Activated B cell treated with CpG ODN at 0.5 μM for 24 hours (primary cell): ENCODE results near the gene OSBPL6. TPM values are rescaled to one million over a fixed set of nuclear protein-coding genes. Genes with fewer than 3 reads are reported as not detected.
"Not testable (repeated sequence)": the region's sequence is repeated elsewhere in the genome, so short reads cannot be mapped to it uniquely, and the experiment has no call there.

ENCODE experiments used
- ATAC-seq: fragments of 200-7000 bp; cut with Tn5 transposase; one replicate; pipeline ENCODE4 v1.10.0; 2021; ENCODE audit warnings: low read depth, mild to moderate bottlenecking, moderate library complexity
- CTCF ChIA-PET: fragments of 350-600 bp; sonication (Branson Sonifier 250); formaldehyde crosslinking; loops from one replicate; lab custom pipeline; 2021; ENCODE audit warnings: antibody characterized with exemption; lab: Charles Lee
- POLR2A ChIA-PET: fragments of 350-600 bp; sonication (Branson Sonifier 250); formaldehyde crosslinking; loops from one replicate; lab custom pipeline; 2021; ENCODE audit warnings: antibody characterized with exemption; lab: Charles Lee
- DNase-seq: peaks from one replicate; pipeline ENCODE4 v3.0.0; 2022
- H3K27ac Mint-ChIP-seq: one replicate; pipeline ENCODE4 v1.8.0; 2020; ENCODE audit warnings: mixed read lengths
- H3K27me3 Mint-ChIP-seq: one replicate; pipeline ENCODE4 v1.8.0; 2021; ENCODE audit warnings: mixed read lengths
- H3K36me3 Mint-ChIP-seq: one replicate; pipeline ENCODE4 v1.8.0; 2021; ENCODE audit warnings: low read depth, mixed read lengths
- H3K4me1 Mint-ChIP-seq: one replicate; pipeline ENCODE4 v1.8.0; 2021; ENCODE audit warnings: mixed read lengths
- H3K4me3 Mint-ChIP-seq: one replicate; pipeline ENCODE4 v1.8.0; 2020; ENCODE audit warnings: mild to moderate bottlenecking, mixed read lengths
- H3K9me3 Mint-ChIP-seq: one replicate; pipeline ENCODE4 v1.8.0; 2020; ENCODE audit warnings: mixed read lengths
- intact Hi-C: fragments of 100-400 bp; cut with micrococcal nuclease; formaldehyde crosslinking; loops from one replicate; pipeline ENCODE4 v1.15.1; 2024
- total RNA-seq: library from RNA; stranded (reverse); gene quantifications from 2 replicates; pipeline ENCODE4 v1.2.3, GENCODE V29; 2022
- TF ChIP-seq, protein P1 (sequence below): fragments of 200-600 bp; IDR thresholded peaks from one replicate; pipeline ENCODE4 v1.8.0; 2022; ENCODE audit warnings: antibody characterized with exemption, mild to moderate bottlenecking

The OSBPL6 gene
- total RNA-seq, 1 donor from 2014 or later = not detected

DNA sequence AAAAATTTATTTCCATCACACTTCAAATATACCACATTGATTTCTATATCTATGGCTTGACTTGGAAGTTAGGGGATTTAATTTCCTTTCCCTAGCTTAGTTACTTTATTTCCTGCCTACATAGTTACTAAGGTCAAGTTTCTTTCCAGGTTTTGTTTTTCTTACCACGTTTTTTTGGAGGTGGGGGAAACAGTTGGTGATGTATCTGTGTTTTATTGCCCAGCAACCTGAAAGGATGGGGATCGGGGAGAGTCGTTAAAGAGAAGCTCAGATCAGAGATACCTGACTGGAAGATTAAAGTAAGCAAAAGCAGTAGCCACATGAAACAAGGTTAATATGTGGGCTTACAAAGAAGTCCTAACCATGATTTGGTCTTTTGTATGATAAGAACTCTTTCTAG, 127.8 kb downstream of the OSBPL6 start:
- no peak for DNase-seq

DNA sequence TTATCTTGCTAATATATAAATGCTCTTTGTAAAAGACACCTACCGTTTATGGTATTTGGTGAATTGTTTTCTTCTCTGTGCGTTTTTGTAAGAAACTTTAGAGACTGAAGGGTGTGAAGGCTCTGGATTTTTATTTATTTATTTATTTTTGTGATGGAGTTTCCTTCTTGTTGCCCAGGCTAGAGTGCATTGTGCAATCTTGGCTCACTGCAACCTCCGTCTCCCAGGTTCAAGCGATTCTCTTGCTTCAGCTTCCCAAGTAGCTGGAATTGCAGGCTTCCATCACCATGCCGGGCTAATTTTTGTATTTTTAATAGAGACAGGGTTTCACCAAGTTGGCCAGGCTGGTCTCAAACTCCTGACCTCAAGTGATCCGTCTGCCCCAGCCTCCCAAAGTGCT, 129.0 kb downstream of the OSBPL6 start:
- ATAC-seq, POLR2A ChIA-PET, H3K4me3 Mint-ChIP-seq, CTCF ChIA-PET, intact Hi-C loops, H3K4me1 Mint-ChIP-seq, H3K9me3 Mint-ChIP-seq, H3K36me3 Mint-ChIP-seq, DNase-seq, H3K27ac Mint-ChIP-seq: not testable (repeated sequence)
- H3K27me3 Mint-ChIP-seq = peaks cover 13% of the 10 kb centered on the region

More for the DNA sequence above, 127.8 kb downstream of the OSBPL6 start:
- POLR2A ChIA-PET = no interaction called here
- no peaks in the 10 kb centered on the region for H3K9me3 Mint-ChIP-seq
- no peaks in the 10 kb centered on the region for H3K4me1 Mint-ChIP-seq
- CTCF ChIA-PET = no interaction called here
- H3K27me3 Mint-ChIP-seq = peaks cover 13% of the 10 kb centered on the region
- no peak overlapping the region for H3K4me3 Mint-ChIP-seq
- H3K27ac Mint-ChIP-seq = no peak overlapping the region
- H3K36me3 Mint-ChIP-seq = no peaks in the 10 kb centered on the region
- no peak for ATAC-seq
- TF ChIP-seq, protein P1, sequence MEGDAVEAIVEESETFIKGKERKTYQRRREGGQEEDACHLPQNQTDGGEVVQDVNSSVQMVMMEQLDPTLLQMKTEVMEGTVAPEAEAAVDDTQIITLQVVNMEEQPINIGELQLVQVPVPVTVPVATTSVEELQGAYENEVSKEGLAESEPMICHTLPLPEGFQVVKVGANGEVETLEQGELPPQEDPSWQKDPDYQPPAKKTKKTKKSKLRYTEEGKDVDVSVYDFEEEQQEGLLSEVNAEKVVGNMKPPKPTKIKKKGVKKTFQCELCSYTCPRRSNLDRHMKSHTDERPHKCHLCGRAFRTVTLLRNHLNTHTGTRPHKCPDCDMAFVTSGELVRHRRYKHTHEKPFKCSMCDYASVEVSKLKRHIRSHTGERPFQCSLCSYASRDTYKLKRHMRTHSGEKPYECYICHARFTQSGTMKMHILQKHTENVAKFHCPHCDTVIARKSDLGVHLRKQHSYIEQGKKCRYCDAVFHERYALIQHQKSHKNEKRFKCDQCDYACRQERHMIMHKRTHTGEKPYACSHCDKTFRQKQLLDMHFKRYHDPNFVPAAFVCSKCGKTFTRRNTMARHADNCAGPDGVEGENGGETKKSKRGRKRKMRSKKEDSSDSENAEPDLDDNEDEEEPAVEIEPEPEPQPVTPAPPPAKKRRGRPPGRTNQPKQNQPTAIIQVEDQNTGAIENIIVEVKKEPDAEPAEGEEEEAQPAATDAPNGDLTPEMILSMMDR = no peak
- intact Hi-C loops = no loop called here

DNA sequence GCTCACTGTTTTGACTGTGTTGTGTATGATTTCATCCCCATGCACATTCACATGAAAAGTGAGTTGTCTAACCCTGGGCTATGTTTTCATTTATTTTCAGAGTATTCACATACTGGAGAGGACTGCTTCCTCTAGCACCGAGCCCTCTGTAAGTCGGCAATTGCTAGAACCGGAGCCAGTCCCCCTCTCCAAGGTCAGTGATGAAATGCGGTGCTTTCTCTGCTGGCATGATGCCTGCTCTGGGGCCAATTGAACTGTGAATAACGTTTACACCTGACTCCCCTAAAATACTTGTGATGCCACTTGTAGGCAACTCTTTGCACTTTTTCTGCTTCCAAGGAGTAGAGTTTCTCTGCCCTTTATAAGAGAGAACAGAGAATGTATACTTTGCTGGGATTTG, 129.8 kb downstream of the OSBPL6 start:
- POLR2A ChIA-PET = no interaction called here
- ATAC-seq (no peak), DNase-seq (no peak)
- CTCF ChIA-PET = no interaction called here
- no peaks in the 10 kb centered on the region for H3K36me3 Mint-ChIP-seq
- H3K27me3 Mint-ChIP-seq = peaks cover 13% of the 10 kb centered on the region
- TF ChIP-seq, protein P1 = no peak
- H3K4me1 Mint-ChIP-seq = no peaks in the 10 kb centered on the region
- H3K9me3 Mint-ChIP-seq = no peaks in the 10 kb centered on the region
- no peak overlapping the region for H3K27ac Mint-ChIP-seq
- intact Hi-C loops = no loop called here
- H3K4me3 Mint-ChIP-seq = no peak overlapping the region

DNA sequence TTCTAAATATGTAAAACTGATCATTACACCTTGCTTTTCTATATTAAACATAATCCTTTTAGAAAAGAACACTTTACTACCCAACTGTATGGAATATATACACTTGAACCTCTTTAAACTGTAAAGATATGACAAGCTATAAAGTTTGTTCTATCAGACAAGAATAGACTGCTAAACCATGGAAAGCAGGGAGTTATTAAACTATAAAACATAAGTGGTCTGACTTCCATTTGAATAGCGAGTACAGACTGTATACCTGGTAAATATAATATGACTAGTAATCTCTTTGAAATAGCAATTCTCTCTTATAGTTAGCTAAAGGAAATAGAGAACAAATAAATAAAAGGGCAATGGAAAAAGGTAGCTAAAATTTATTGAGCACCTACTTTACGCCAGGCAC, 131.0 kb downstream of the OSBPL6 start:
- Mint-ChIP-seq H3K36me3 (no peaks in the 10 kb centered on the region), H3K4me3 (no peak overlapping the region), H3K4me1 (no peaks in the 10 kb centered on the region), H3K27me3 (peaks cover 13% of the 10 kb centered on the region), H3K27ac (no peak overlapping the region), H3K9me3 (no peaks in the 10 kb centered on the region)
- CTCF ChIA-PET = no interaction called here
- ATAC-seq (no peak), DNase-seq (no peak)
- TF ChIP-seq, protein P1 = no peak
- intact Hi-C loops = no loop called here
- POLR2A ChIA-PET = no interaction called here

DNA sequence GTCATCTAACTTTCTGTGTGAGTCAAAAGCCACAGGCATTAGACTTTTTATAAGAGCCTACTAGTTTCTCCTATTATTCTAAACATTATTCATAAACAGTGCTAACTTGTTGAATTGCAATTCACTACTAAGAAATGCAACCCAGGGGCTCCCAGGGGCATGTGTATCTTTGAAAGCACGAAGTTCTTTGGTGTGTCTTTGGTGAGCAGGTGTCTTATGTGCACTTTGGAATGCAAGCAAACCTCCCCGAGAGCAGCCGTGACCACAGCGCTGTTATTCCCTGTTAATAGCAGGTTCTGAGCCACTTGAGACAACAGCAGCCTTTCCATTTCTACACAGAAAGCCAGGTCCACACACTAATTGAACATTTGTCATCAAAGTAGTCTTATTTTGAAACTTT, 133.2 kb downstream of the OSBPL6 start:
- ATAC-seq = no peak
- no peak for DNase-seq
- H3K9me3 Mint-ChIP-seq = no peaks in the 10 kb centered on the region
- H3K4me3 Mint-ChIP-seq = no peak overlapping the region
- H3K27me3 Mint-ChIP-seq = peaks cover 13% of the 10 kb centered on the region
- intact Hi-C loops = no loop called here
- CTCF ChIA-PET = no interaction called here
- H3K27ac Mint-ChIP-seq = no peak overlapping the region
- no peaks in the 10 kb centered on the region for H3K36me3 Mint-ChIP-seq
- TF ChIP-seq, protein P1 = no peak
- H3K4me1 Mint-ChIP-seq = no peaks in the 10 kb centered on the region
- POLR2A ChIA-PET = no interaction called here

DNA sequence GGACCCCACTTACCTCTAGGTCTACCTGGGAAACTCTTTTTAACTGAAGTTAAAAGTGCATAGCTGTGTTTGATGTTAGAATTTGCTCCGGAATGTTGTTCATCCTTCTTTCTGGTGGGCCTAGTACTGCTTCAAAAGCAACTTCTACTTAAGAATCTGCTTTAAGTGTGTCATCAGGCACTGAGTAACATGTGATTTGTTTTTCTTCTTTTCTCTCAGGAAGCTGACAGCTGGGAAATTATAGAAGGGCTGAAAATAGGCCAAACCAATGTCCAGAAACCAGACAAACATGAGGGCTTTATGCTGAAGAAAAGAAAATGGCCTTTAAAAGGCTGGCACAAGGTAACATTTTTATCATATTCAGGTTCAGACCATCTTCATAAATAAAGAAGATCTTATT, 133.7 kb downstream of the OSBPL6 start:
- Mint-ChIP-seq H3K9me3 (no peaks in the 10 kb centered on the region), H3K4me3 (no peak overlapping the region), H3K36me3 (no peaks in the 10 kb centered on the region), H3K27me3 (peaks cover 13% of the 10 kb centered on the region), H3K4me1 (no peaks in the 10 kb centered on the region), H3K27ac (no peak overlapping the region)
- intact Hi-C loops = no loop called here
- ATAC-seq = no peak
- ChIA-PET POLR2A (no interaction called here), CTCF (interaction anchor here (0.8 kb wide), 1 partner anchor 9 kb away, joined by 3 read pairs; no protein-coding TSS in a partner anchor)
- TF ChIP-seq, protein P1 = no peak
- no peak for DNase-seq
